Sciatic nerve (tissue), 2 donors: ENCODE data around the gene PIANP. TPM values are rescaled to one million over a fixed set of nuclear protein-coding genes. Genes with fewer than 3 reads are reported as not detected.
"Not testable (repeated sequence)": the region's sequence is repeated elsewhere in the genome, so short reads cannot be mapped to it uniquely, and the experiment has no call there.

Experiments used
- ATAC-seq: fragments of 200-7000 bp; cut with Tn5 transposase; one replicate; pipeline ENCODE4 v1.9.1; 2020; ENCODE audit warnings: mild to moderate bottlenecking, moderate library complexity
- DNase-seq: peaks from one replicate; pipeline ENCODE4 v3.0.0-alpha.2; 2020; ENCODE audit warnings: low spot score
- intact Hi-C: fragments of 100-400 bp; cut with DNase I; formaldehyde crosslinking; loops from one replicate; pipeline ENCODE4 v1.14.2; 2022
- total RNA-seq: library from RNA; stranded (reverse); fragmentation: NEBNext Ultra II Directional; extraction: Animal tissue kit (Norgen Biotek cat#: 25700); gene quantifications from one replicate; pipeline ENCODE4 v1.2.1, GENCODE V29; 2021
- donor health status: DM: no; HTN: no; CAD: no.
- donor health status: DM: no; HTN: no; CAD: no.

Gene PIANP
- 2.5 TPM for total RNA-seq

- intact Hi-C loops = no loop called here
- ATAC-seq (peak; percentile 77), DNase-seq (peak; percentile 72)
Observed at GRCh38 chr12:6700646-6701051, at the start of gene PIANP. TSS of gene PIANP (minus strand) at chr12:6700815. CDS start at chr12:6698061, 2,754 bp downstream.

- intact Hi-C loops = no loop called here
- DNase-seq = no peak
- no peak for ATAC-seq
Observed at GRCh38 chr12:6748761-6749160, 48.1 kb upstream of the PIANP start.

GRCh38 chr12:6747216-6747615 is 46.6 kb upstream of the PIANP start:
- ATAC-seq = no peak
- intact Hi-C loops = no loop called here
- DNase-seq = no peak

- no peak for DNase-seq
- intact Hi-C loops = no loop called here
- peak; percentile 33 for ATAC-seq
Observed at GRCh38 chr12:6745741-6746525, 45.3 kb upstream of the PIANP start.

GRCh38 chr12:6743300-6743699 is 42.7 kb upstream of the PIANP start:
- DNase-seq, intact Hi-C loops, ATAC-seq: not testable (repeated sequence)

GRCh38 chr12:6742834-6743233 is 42.2 kb upstream of the PIANP start:
- intact Hi-C loops = no loop called here
- no peak for ATAC-seq
- DNase-seq = no peak

- intact Hi-C loops, ATAC-seq, DNase-seq: not testable (repeated sequence)
Observed at GRCh38 chr12:6742080-6742479, 41.5 kb upstream of the PIANP start.

GRCh38 chr12:6736754-6737153 is 36.1 kb upstream of the PIANP start:
- ATAC-seq = no peak
- intact Hi-C loops = no loop called here
- DNase-seq = no peak

GRCh38 chr12:6735448-6736191 is 35.0 kb upstream of the PIANP start:
- intact Hi-C loops = no loop called here
- peak; percentile 92 for ATAC-seq
- peak; percentile 78 for DNase-seq

GRCh38 chr12:6734506-6735387 is 34.1 kb upstream of the PIANP start:
- intact Hi-C loops = no loop called here
- DNase-seq (no peak), ATAC-seq (no peak)

GRCh38 chr12:6730169-6730568 is 29.6 kb upstream of the PIANP start:
- intact Hi-C loops = no loop called here
- DNase-seq = no peak
- ATAC-seq = no peak

- no peak for ATAC-seq
- intact Hi-C loops = no loop called here
- DNase-seq = no peak
Observed at GRCh38 chr12:6729186-6729585, 28.6 kb upstream of the PIANP start.

- no peak for DNase-seq
- intact Hi-C loops = no loop called here
- ATAC-seq = no peak
Observed at GRCh38 chr12:6725350-6725749, 24.7 kb upstream of the PIANP start.

GRCh38 chr12:6724409-6724797 is 23.8 kb upstream of the PIANP start:
- intact Hi-C loops = no loop called here
- ATAC-seq (peak; percentile 23), DNase-seq (no peak)

- ATAC-seq (peak; percentile 99), DNase-seq (peak; percentile 98)
- intact Hi-C loops = no loop called here
Observed at GRCh38 chr12:6723607-6724408, 23.2 kb upstream of the PIANP start, which contains the start of gene COPS7A. TSS of gene COPS7A (plus strand) at chr12:6724046. CDS start at chr12:6724657, 611 bp downstream.

- intact Hi-C loops = no loop called here
- DNase-seq = no peak
- ATAC-seq = no peak
Observed at GRCh38 chr12:6722863-6723262, 22.2 kb upstream of the PIANP start.

- DNase-seq = no peak
- no peak for ATAC-seq
- intact Hi-C loops = no loop called here
Observed at GRCh38 chr12:6716874-6717437, 16.3 kb upstream of the PIANP start.
